ENCODE measurements around the gene SMIM10L2A. TPM values are rescaled to one million over a fixed set of nuclear protein-coding genes. Genes with fewer than 3 reads are reported as not detected.
"Not testable (repeated sequence)": the region's sequence is repeated elsewhere in the genome, so short reads cannot be mapped to it uniquely, and the experiment has no call there.

Gene SMIM10L2A
- total RNA-seq, 2 experiments from 2014 or later, result 0.22 to 0.23 TPM

DNA sequence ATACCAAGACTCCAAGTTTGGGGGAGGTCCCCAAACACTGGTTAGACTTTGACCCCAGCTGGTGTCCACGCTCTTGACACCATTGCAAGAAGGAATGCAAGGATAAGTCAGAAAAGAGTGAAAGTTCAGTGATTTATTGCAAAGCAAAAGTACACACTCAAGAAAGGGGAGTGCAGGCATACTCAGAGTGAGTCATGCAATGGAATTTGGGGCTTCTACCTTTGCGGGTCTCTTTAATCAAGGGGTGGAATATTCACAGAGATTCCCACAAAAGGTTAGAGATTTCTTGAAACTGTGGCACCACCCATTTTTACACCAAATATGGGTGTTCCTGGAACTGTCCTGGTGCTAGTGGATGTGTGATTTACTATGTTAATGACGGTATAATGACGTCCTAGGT, 5.2 kb upstream of the SMIM10L2A start:
- no peak overlapping the region for H3K27ac Mint-ChIP-seq
- TF ChIP-seq, protein P1, sequence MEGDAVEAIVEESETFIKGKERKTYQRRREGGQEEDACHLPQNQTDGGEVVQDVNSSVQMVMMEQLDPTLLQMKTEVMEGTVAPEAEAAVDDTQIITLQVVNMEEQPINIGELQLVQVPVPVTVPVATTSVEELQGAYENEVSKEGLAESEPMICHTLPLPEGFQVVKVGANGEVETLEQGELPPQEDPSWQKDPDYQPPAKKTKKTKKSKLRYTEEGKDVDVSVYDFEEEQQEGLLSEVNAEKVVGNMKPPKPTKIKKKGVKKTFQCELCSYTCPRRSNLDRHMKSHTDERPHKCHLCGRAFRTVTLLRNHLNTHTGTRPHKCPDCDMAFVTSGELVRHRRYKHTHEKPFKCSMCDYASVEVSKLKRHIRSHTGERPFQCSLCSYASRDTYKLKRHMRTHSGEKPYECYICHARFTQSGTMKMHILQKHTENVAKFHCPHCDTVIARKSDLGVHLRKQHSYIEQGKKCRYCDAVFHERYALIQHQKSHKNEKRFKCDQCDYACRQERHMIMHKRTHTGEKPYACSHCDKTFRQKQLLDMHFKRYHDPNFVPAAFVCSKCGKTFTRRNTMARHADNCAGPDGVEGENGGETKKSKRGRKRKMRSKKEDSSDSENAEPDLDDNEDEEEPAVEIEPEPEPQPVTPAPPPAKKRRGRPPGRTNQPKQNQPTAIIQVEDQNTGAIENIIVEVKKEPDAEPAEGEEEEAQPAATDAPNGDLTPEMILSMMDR (IDR thresholded peaks at IDR 0.05), result no peak
- H3K4me1 Mint-ChIP-seq (ENCODE audit: low read depth), result peaks cover 4% of the 10 kb centered on the region
- H3K36me3 Mint-ChIP-seq (ENCODE audit: low read depth), result no peaks in the 10 kb centered on the region
- intact Hi-C loops (cut with micrococcal nuclease), result no loop called here
- no peak for DNase-seq
- CTCF ChIA-PET, result no interaction called here
- POLR2A ChIA-PET, result no interaction called here
- H3K4me3 Mint-ChIP-seq, result no peak overlapping the region
- no peak for ATAC-seq
- H3K27me3 Mint-ChIP-seq, result no peaks in the 10 kb centered on the region
- H3K9me3 Mint-ChIP-seq, result peaks cover 3% of the 10 kb centered on the region

GRCh38 chrX:135420831-135421230, 913 bp upstream of the SMIM10L2A start:
- TF ChIP-seq, protein P1 (IDR thresholded peaks at IDR 0.05), result no peak
- ChIA-PET CTCF (no interaction called here), POLR2A (no interaction called here)
- Mint-ChIP-seq H3K27ac (peak overlapping the region; percentile 34), H3K4me1 (ENCODE audit: low read depth) (peaks cover 3% of the 10 kb centered on the region), H3K9me3 (no peaks in the 10 kb centered on the region), H3K27me3 (no peaks in the 10 kb centered on the region), H3K36me3 (ENCODE audit: low read depth) (no peaks in the 10 kb centered on the region), H3K4me3 (peak overlapping the region; percentile 63)
- ATAC-seq (no peak), DNase-seq (no peak)
- intact Hi-C loops (cut with micrococcal nuclease), result no loop called here

GRCh38 chrX:135421537-135421931, 210 bp upstream of the SMIM10L2A start:
- H3K4me1 Mint-ChIP-seq (ENCODE audit: low read depth), result peaks cover 3% of the 10 kb centered on the region
- intact Hi-C loops (cut with micrococcal nuclease), result no loop called here
- ATAC-seq, result peak; percentile 91
- peak overlapping the region; percentile 63 for H3K4me3 Mint-ChIP-seq
- peak; percentile 88 for DNase-seq
- no peaks in the 10 kb centered on the region for H3K36me3 Mint-ChIP-seq (ENCODE audit: low read depth)
- TF ChIP-seq, protein P1 (IDR thresholded peaks at IDR 0.05), result no peak
- ChIA-PET POLR2A (no interaction called here), CTCF (no interaction called here)
- peak overlapping the region; percentile 34 for H3K27ac Mint-ChIP-seq
- H3K9me3 Mint-ChIP-seq, result no peaks in the 10 kb centered on the region
- no peaks in the 10 kb centered on the region for H3K27me3 Mint-ChIP-seq

DNA sequence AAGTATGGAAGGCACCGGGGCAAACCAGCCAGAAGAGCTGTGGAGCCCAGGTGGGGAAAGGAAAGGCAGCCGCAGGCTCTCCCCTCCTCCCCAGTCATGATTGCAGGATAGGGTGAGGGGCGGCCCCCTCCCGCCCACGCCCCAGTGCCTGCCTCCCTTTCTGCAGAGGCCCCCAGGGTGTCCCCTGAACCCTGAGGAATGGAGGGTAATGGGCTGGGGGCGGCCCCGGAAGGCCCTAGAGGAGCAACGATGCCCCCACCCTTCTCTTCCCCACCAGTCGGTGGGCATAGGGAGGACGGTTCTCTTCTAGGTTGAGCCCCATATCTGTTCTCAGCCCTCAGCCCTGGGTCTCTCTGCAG, 1.0 kb downstream of the SMIM10L2A start:
- H3K27ac Mint-ChIP-seq; H3K27me3 Mint-ChIP-seq; DNase-seq; H3K9me3 Mint-ChIP-seq; CTCF ChIA-PET; H3K36me3 Mint-ChIP-seq (ENCODE audit: low read depth); ATAC-seq; H3K4me1 Mint-ChIP-seq (ENCODE audit: low read depth); POLR2A ChIA-PET; intact Hi-C loops (cut with micrococcal nuclease): not testable (repeated sequence)
- peak overlapping the region; percentile 15 for H3K4me3 Mint-ChIP-seq

GRCh38 chrX:135423173-135423864, 1.6 kb downstream of the SMIM10L2A start:
- CTCF ChIA-PET; H3K36me3 Mint-ChIP-seq (ENCODE audit: low read depth); H3K27me3 Mint-ChIP-seq; H3K9me3 Mint-ChIP-seq; POLR2A ChIA-PET; ATAC-seq; DNase-seq; H3K4me1 Mint-ChIP-seq (ENCODE audit: low read depth); H3K27ac Mint-ChIP-seq; intact Hi-C loops (cut with micrococcal nuclease): not testable (repeated sequence)
- H3K4me3 Mint-ChIP-seq, result peak overlapping the region; percentile 29

- intact Hi-C loops (cut with micrococcal nuclease), result no loop called here
- peaks cover 3% of the 10 kb centered on the region for H3K4me1 Mint-ChIP-seq (ENCODE audit: low read depth)
- no peak for DNase-seq
- POLR2A ChIA-PET, result no interaction called here
- no peak overlapping the region for H3K27ac Mint-ChIP-seq
- TF ChIP-seq, protein P1 (IDR thresholded peaks at IDR 0.05), result no peak
- CTCF ChIA-PET, result no interaction called here
- H3K4me3 Mint-ChIP-seq, result no peak overlapping the region
- H3K9me3 Mint-ChIP-seq, result no peaks in the 10 kb centered on the region
- no peak for ATAC-seq
- H3K27me3 Mint-ChIP-seq, result peaks cover 4% of the 10 kb centered on the region
- no peaks in the 10 kb centered on the region for H3K36me3 Mint-ChIP-seq (ENCODE audit: low read depth)
Measured at GRCh38 chrX:135424469-135424868, 2.7 kb downstream of the SMIM10L2A start.
